Breast epithelium (tissue), 4 donors: ENCODE data around the gene EOGT. TPM values are rescaled to one million over a fixed set of nuclear protein-coding genes. Genes with fewer than 3 reads are reported as not detected.

Source experiments
- DNase-seq, 2 donors: peaks; one replicate each; pipeline ENCODE4 v3.0.0-alpha.2; 2019; ENCODE audit warnings: low spot score in 2 of 2
- H3K27ac ChIP-seq, 2 donors: fragments of 200-600 bp; sonication (generic) in 1 of 2; one replicate each; pipeline ENCODE4 v1.5.1; 2016 to 2019; ENCODE audit warnings: mild to moderate bottlenecking in 1 of 2
- H3K27me3 ChIP-seq, 2 donors: fragments of 200-600 bp; sonication (generic) in 1 of 2; one replicate each; pipeline versions ENCODE4 v1.5.1 to v1.6.0; 2017 to 2019; ENCODE audit warnings: control low read depth in 1 of 2, mild to moderate bottlenecking in 1 of 2
- H3K36me3 ChIP-seq: fragments of 200-600 bp; one replicate; pipeline ENCODE4 v1.5.1; 2019
- H3K4me1 ChIP-seq, 2 donors: fragments of 200-600 bp; sonication (generic); one replicate each; pipeline ENCODE4 v1.5.1; 2016 to 2019; ENCODE audit warnings: control low read depth in 1 of 2
- H3K4me3 ChIP-seq, 3 donors: fragments of 200-600 bp; sonication (generic); 1 replicate in 2 of 3; 2 replicates in 1 of 3; pipeline ENCODE4 v1.5.1; 2016 to 2019; ENCODE audit warnings: mild to moderate bottlenecking in 3 of 3, moderate library complexity in 2 of 3
- H3K9me3 ChIP-seq, 2 donors: fragments of 200-600 bp; sonication (generic) in 1 of 2; one replicate each; pipeline ENCODE4 v1.5.1; 2016 to 2019; ENCODE audit warnings: control low read depth in 1 of 2
- POLR2A ChIP-seq: fragments of 450-650 bp; IDR thresholded peaks from one replicate; pipeline ENCODE4 v1.6.1; 2016; ENCODE audit warnings: antibody characterized with exemption, mild to moderate bottlenecking, moderate library complexity
- POLR2AphosphoS5 ChIP-seq, 3 donors: sonication (generic); formaldehyde crosslinking; IDR thresholded peaks; one replicate each; pipeline ENCODE4 v1.6.1; 2017; ENCODE audit warnings: antibody characterized with exemption in 3 of 3
- intact Hi-C: fragments of 100-400 bp; cut with DNase I; formaldehyde crosslinking; loops from one replicate; pipeline ENCODE4 v1.15.1; 2023; ENCODE audit warnings: low total_unique reads
- total RNA-seq, 3 donors: library from RNA; depleted of rRNA; stranded (reverse); fragments of >200 nt; gene quantifications; one replicate each; pipeline ENCODE4 v1.1.0, GENCODE V29; 2016
- TF ChIP-seq, protein P1 (sequence below), 3 donors: fragments of 450-650 bp; IDR thresholded peaks; one replicate each; pipeline ENCODE4 v1.5.1; 2016 to 2017; ENCODE audit warnings: antibody characterized with exemption in 3 of 3, mild to moderate bottlenecking in 3 of 3, moderate library complexity in 3 of 3

EOGT gene
- total RNA-seq, 3 donors from 2014 or later = 34.2 to 71.7 (median 58.0) TPM

DNA sequence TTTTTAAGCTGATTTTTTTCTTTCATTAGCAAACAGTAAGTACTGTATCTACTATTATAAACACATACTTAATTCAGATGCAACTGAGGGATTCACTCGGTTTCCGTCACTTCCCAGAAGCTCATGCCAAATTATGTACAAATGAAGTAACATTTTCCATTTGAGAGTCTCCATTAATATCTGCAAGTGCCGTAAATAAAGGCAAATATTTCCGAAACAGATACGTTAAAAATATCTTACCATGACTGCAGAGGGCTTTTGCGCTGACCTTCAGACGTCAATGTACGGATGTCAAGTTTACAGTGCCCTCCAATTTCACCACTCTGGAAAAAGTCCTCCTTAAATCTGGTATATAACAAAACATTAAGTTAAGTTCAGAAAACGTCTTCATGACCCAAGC is 9.3 kb downstream of the EOGT start:
- no peak for TF ChIP-seq POLR2A
- TF ChIP-seq, protein P1, sequence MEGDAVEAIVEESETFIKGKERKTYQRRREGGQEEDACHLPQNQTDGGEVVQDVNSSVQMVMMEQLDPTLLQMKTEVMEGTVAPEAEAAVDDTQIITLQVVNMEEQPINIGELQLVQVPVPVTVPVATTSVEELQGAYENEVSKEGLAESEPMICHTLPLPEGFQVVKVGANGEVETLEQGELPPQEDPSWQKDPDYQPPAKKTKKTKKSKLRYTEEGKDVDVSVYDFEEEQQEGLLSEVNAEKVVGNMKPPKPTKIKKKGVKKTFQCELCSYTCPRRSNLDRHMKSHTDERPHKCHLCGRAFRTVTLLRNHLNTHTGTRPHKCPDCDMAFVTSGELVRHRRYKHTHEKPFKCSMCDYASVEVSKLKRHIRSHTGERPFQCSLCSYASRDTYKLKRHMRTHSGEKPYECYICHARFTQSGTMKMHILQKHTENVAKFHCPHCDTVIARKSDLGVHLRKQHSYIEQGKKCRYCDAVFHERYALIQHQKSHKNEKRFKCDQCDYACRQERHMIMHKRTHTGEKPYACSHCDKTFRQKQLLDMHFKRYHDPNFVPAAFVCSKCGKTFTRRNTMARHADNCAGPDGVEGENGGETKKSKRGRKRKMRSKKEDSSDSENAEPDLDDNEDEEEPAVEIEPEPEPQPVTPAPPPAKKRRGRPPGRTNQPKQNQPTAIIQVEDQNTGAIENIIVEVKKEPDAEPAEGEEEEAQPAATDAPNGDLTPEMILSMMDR (IDR thresholded peaks at IDR 0.05) = no peak
- TF ChIP-seq POLR2AphosphoS5 (IDR thresholded peaks at IDR 0.05) = no peak
- Histone ChIP-seq H3K4me3 (no peak overlapping the region), H3K36me3 (no peaks in the 10 kb centered on the region), H3K9me3 (no peaks in the 10 kb centered on the region), H3K4me1 (no peaks in the 10 kb centered on the region), H3K27ac (no peak overlapping the region), H3K27me3 (no peaks in the 10 kb centered on the region)
- intact Hi-C loops = no loop called here
- DNase-seq = no peak

GRCh38 chr3:68999605-69000004 is 13.9 kb downstream of the EOGT start:
- Histone ChIP-seq H3K4me3 (no peak overlapping the region), H3K9me3 (no peaks in the 10 kb centered on the region), H3K27me3 (no peaks in the 10 kb centered on the region), H3K36me3 (no peaks in the 10 kb centered on the region), H3K4me1 (no peaks in the 10 kb centered on the region), H3K27ac (no peak overlapping the region)
- intact Hi-C loops = no loop called here
- no peak for DNase-seq
- TF ChIP-seq POLR2A = no peak
- TF ChIP-seq, protein P1 (IDR thresholded peaks at IDR 0.05) = no peak
- no peak for TF ChIP-seq POLR2AphosphoS5 (IDR thresholded peaks at IDR 0.05)

- H3K4me3 ChIP-seq = no peak overlapping the region
- H3K9me3 ChIP-seq = no peaks in the 10 kb centered on the region
- H3K27me3 ChIP-seq = no peaks in the 10 kb centered on the region
- no peaks in the 10 kb centered on the region for H3K36me3 ChIP-seq
- H3K4me1 ChIP-seq = no peaks in the 10 kb centered on the region
- intact Hi-C loops = no loop called here
- no peak overlapping the region for H3K27ac ChIP-seq
- no peak for DNase-seq
- TF ChIP-seq POLR2A (no peak), POLR2AphosphoS5 (IDR thresholded peaks at IDR 0.05) (no peak)
- TF ChIP-seq, protein P1 (IDR thresholded peaks at IDR 0.05) = no peak
These were observed 14.3 kb downstream of the EOGT start for GRCh38 chr3:68999158-68999557.

- TF ChIP-seq, protein P1 (IDR thresholded peaks at IDR 0.05) = no peak
- no peak for TF ChIP-seq POLR2AphosphoS5 (IDR thresholded peaks at IDR 0.05)
- no peak for TF ChIP-seq POLR2A
- H3K27ac ChIP-seq = no peak overlapping the region
- no peaks in the 10 kb centered on the region for H3K4me1 ChIP-seq
- no peak for DNase-seq
- H3K27me3 ChIP-seq = no peaks in the 10 kb centered on the region
- H3K36me3 ChIP-seq = no peaks in the 10 kb centered on the region
- no peak overlapping the region for H3K4me3 ChIP-seq
- no peaks in the 10 kb centered on the region for H3K9me3 ChIP-seq
- intact Hi-C loops = no loop called here
These were observed 15.6 kb downstream of the EOGT start for GRCh38 chr3:68997887-68998286.

GRCh38 chr3:68996356-68996995 is 17.0 kb downstream of the EOGT start:
- TF ChIP-seq POLR2AphosphoS5 (IDR thresholded peaks at IDR 0.05) (no peak), POLR2A (no peak)
- TF ChIP-seq, protein P1 (IDR thresholded peaks at IDR 0.05) = no peak
- Histone ChIP-seq H3K27me3 (no peaks in the 10 kb centered on the region), H3K36me3 (no peaks in the 10 kb centered on the region), H3K4me3 (no peak overlapping the region), H3K9me3 (no peaks in the 10 kb centered on the region), H3K27ac (no peak overlapping the region), H3K4me1 (no peaks in the 10 kb centered on the region)
- intact Hi-C loops = no loop called here
- DNase-seq = no peak
